ENCODE measurements around the gene PARD6G. TPM values are rescaled to one million over a fixed set of nuclear protein-coding genes. Genes with fewer than 3 reads are reported as not detected.

The PARD6G gene
- total RNA-seq, 1 donor from 2014 or later: 18.9 TPM

GRCh38 chr18:80176334-80177073, 70.8 kb downstream of the PARD6G start:
- no peak overlapping the region for H3K4me3 Mint-ChIP-seq (ENCODE audit: unreplicated experiment)
- H3K27ac Mint-ChIP-seq (ENCODE audit: unreplicated experiment): peak overlapping the region; percentile 73
- no peak for TF ChIP-seq CTCF (IDR thresholded peaks at IDR 0.05)
- no peak for DNase-seq (ENCODE audit: extremely low spot score, unreplicated experiment)
- H3K36me3 Mint-ChIP-seq (ENCODE audit: unreplicated experiment): peaks cover 5% of the 10 kb centered on the region
- H3K27me3 Mint-ChIP-seq (ENCODE audit: unreplicated experiment): no peaks in the 10 kb centered on the region
- no peaks in the 10 kb centered on the region for H3K9me3 Mint-ChIP-seq (ENCODE audit: unreplicated experiment)
- H3K4me1 Mint-ChIP-seq (ENCODE audit: unreplicated experiment): peaks cover 46% of the 10 kb centered on the region

GRCh38 chr18:80175451-80176204, 71.7 kb downstream of the PARD6G start:
- peaks cover 5% of the 10 kb centered on the region for H3K36me3 Mint-ChIP-seq (ENCODE audit: unreplicated experiment)
- peak overlapping the region; percentile 73 for H3K27ac Mint-ChIP-seq (ENCODE audit: unreplicated experiment)
- no peaks in the 10 kb centered on the region for H3K27me3 Mint-ChIP-seq (ENCODE audit: unreplicated experiment)
- peak overlapping the region; percentile 31 for H3K4me3 Mint-ChIP-seq (ENCODE audit: unreplicated experiment)
- peaks cover 52% of the 10 kb centered on the region for H3K4me1 Mint-ChIP-seq (ENCODE audit: unreplicated experiment)
- no peak for TF ChIP-seq CTCF (IDR thresholded peaks at IDR 0.05)
- H3K9me3 Mint-ChIP-seq (ENCODE audit: unreplicated experiment): no peaks in the 10 kb centered on the region
- DNase-seq (ENCODE audit: extremely low spot score, unreplicated experiment): no peak

- Mint-ChIP-seq H3K27ac (ENCODE audit: unreplicated experiment) (no peak overlapping the region), H3K36me3 (ENCODE audit: unreplicated experiment) (no peaks in the 10 kb centered on the region), H3K4me3 (ENCODE audit: unreplicated experiment) (no peak overlapping the region), H3K4me1 (ENCODE audit: unreplicated experiment) (peaks cover 60% of the 10 kb centered on the region), H3K9me3 (ENCODE audit: unreplicated experiment) (no peaks in the 10 kb centered on the region), H3K27me3 (ENCODE audit: unreplicated experiment) (no peaks in the 10 kb centered on the region)
- DNase-seq (ENCODE audit: extremely low spot score, unreplicated experiment): no peak
- no peak for TF ChIP-seq CTCF (IDR thresholded peaks at IDR 0.05)
Measured at GRCh38 chr18:80173060-80173459, 74.3 kb downstream of the PARD6G start.

DNA sequence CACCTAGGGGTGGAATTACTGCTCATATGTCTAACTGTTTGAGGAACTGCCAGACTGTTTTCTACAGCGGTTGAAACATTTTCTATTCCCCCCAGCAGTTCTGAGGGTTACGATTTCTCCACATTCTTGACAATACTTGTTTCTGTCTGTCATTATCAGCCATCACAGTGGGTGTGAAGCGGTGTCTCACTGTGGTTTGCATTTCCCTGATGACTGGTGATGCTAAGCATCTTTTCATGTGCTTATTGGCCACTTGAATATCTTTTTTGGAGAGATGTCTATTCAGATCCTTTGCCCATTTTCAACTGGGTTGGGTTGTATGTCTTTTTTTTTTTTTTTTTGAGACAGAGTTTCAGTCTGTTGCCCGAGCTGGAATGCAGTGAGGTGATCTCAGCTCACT, 75.3 kb downstream of the PARD6G start:
- Mint-ChIP-seq H3K36me3 (ENCODE audit: unreplicated experiment) (no peaks in the 10 kb centered on the region), H3K4me3 (ENCODE audit: unreplicated experiment) (no peak overlapping the region), H3K27ac (ENCODE audit: unreplicated experiment) (no peak overlapping the region), H3K9me3 (ENCODE audit: unreplicated experiment) (no peaks in the 10 kb centered on the region), H3K4me1 (ENCODE audit: unreplicated experiment) (peaks cover 60% of the 10 kb centered on the region), H3K27me3 (ENCODE audit: unreplicated experiment) (no peaks in the 10 kb centered on the region)
- no peak for DNase-seq (ENCODE audit: extremely low spot score, unreplicated experiment)
- TF ChIP-seq CTCF (IDR thresholded peaks at IDR 0.05): no peak
